Measurements from ENCODE around the gene ZIC1.

DNA sequence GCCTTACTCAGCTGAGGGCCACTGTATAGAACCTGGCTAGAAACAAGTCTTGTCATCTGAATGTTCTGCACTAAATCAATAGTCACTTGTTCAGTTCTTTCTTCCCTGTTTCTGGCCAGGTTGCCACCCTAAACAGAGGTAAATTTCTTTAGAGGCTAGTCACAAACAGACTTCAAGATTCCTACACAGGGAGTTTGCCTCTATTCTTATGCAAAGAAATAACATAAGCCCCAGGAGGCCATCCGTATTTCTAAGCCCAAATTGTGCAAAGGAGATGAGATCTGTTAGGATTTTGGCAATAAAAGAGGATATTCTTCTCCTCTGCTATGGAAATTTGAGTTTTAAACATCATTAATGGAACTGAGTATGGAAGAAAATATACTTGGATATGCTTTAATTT is 7.7 kb upstream of the ZIC1 start:
- TF ChIP-seq, protein P1, sequence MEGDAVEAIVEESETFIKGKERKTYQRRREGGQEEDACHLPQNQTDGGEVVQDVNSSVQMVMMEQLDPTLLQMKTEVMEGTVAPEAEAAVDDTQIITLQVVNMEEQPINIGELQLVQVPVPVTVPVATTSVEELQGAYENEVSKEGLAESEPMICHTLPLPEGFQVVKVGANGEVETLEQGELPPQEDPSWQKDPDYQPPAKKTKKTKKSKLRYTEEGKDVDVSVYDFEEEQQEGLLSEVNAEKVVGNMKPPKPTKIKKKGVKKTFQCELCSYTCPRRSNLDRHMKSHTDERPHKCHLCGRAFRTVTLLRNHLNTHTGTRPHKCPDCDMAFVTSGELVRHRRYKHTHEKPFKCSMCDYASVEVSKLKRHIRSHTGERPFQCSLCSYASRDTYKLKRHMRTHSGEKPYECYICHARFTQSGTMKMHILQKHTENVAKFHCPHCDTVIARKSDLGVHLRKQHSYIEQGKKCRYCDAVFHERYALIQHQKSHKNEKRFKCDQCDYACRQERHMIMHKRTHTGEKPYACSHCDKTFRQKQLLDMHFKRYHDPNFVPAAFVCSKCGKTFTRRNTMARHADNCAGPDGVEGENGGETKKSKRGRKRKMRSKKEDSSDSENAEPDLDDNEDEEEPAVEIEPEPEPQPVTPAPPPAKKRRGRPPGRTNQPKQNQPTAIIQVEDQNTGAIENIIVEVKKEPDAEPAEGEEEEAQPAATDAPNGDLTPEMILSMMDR (IDR thresholded peaks at IDR 0.05), result no peak
- TF ChIP-seq POLR2A (IDR thresholded peaks at IDR 0.05), result no peak
